Gastrocnemius medialis (tissue), 4 donors: Measurements from ENCODE around the gene CMIP. TPM values are rescaled to one million over a fixed set of nuclear protein-coding genes. Genes with fewer than 3 reads are reported as not detected.

Experiments used
- ATAC-seq, 2 donors: fragments of 150-250 bp; one replicate each; pipeline ENCODE4 v1.9.1; 2016
- DNase-seq, 2 donors: peaks; one replicate each; pipeline ENCODE4 v3.0.0-alpha.2; 2019
- H3K27ac ChIP-seq, 4 donors: fragments of 200-600 bp; sonication (generic); 1 replicate in 1 of 4; 2 replicates in 3 of 4; pipeline ENCODE4 v1.5.1; 2016 to 2018; ENCODE audit warnings: mild to moderate bottlenecking in 2 of 4, moderate library complexity in 1 of 4
- H3K27me3 ChIP-seq, 3 donors: fragments of 200-600 bp; sonication (generic) in 2 of 3; 1 replicate in 1 of 3; 2 replicates in 2 of 3; pipeline versions ENCODE4 v1.5.1 to v1.6.0; 2016 to 2019; ENCODE audit warnings: mild to moderate bottlenecking in 1 of 3, moderate library complexity in 1 of 3
- H3K36me3 ChIP-seq, 2 donors: fragments of 200-600 bp; sonication (generic) in 1 of 2; one replicate each; pipeline ENCODE4 v1.5.1; 2017 to 2018
- H3K4me1 ChIP-seq, 2 donors: fragments of 200-600 bp; sonication (generic) in 1 of 2; one replicate each; pipeline ENCODE4 v1.5.1; 2016 to 2017; ENCODE audit warnings: mild to moderate bottlenecking in 2 of 2
- H3K4me3 ChIP-seq, 4 donors: fragments of 200-600 bp; sonication (generic) in 3 of 4; 1 replicate in 1 of 4; 2 replicates in 3 of 4; pipeline ENCODE4 v1.5.1; 2016 to 2019; ENCODE audit warnings: mild to moderate bottlenecking in 2 of 4
- H3K9me3 ChIP-seq, 3 donors: fragments of 200-600 bp; sonication (generic) in 2 of 3; 1 replicate in 1 of 3; 2 replicates in 2 of 3; pipeline ENCODE4 v1.5.1; 2016 to 2019
- CTCF ChIP-seq, 5 experiments: fragments of 450-650 bp in 3 of 5; fragments of 200-600 bp in 2 of 5; sonication (generic) in 2 of 5; IDR thresholded peaks in 4 of 5; conservative IDR thresholded peaks in 1 of 5; 1 replicate in 4 of 5; 2 replicates in 1 of 5; pipeline ENCODE4 v1.5.1; 2016 to 2019; ENCODE audit warnings: antibody characterized with exemption in 5 of 5, mild to moderate bottlenecking in 3 of 5, moderate library complexity in 3 of 5
- POLR2A ChIP-seq, 2 donors: fragments of 450-650 bp; IDR thresholded peaks; one replicate each; pipeline ENCODE4 v1.6.1; 2017; ENCODE audit warnings: antibody characterized with exemption in 2 of 2, mild to moderate bottlenecking in 2 of 2, moderate library complexity in 2 of 2
- in situ Hi-C, 4 donors: fragments of 200-750 bp; cut with MboI; loops; one replicate each; pipeline versions ENCODE4 v1.15.0 to v1.8.0; 2017; ENCODE audit warnings: low sequenced_read_pairs in 4 of 4
- intact Hi-C: fragments of 100-400 bp; cut with DNase I; formaldehyde crosslinking; loops from one replicate; pipeline ENCODE4 v1.15.1; 2023; ENCODE audit warnings: low total_unique reads
- total RNA-seq, 4 donors: library from RNA; depleted of rRNA; stranded (reverse); fragments of >200 nt; gene quantifications; one replicate each; pipeline versions ENCODE4 v1.1.0 to v1.2.3, GENCODE V29; 2016

CMIP gene
- total RNA-seq, 4 donors from 2014 or later: 0.90 to 5.1 (median 2.7) TPM

- in situ Hi-C loops (no loop called here), intact Hi-C loops (no loop called here)
- no peaks in the 10 kb centered on the region for H3K27me3 ChIP-seq
- H3K4me1 ChIP-seq: peaks cover 0 to 19% of the 10 kb centered on the region in 2 donors
- no peak overlapping the region for H3K27ac ChIP-seq
- TF ChIP-seq POLR2A (IDR thresholded peaks at IDR 0.05) (no peak), CTCF (IDR thresholded peaks at IDR 0.05 in 4 of 5, conservative IDR thresholded peaks at IDR 0.05 in 1 of 5) (no peak)
- H3K9me3 ChIP-seq: no peaks in the 10 kb centered on the region
- H3K4me3 ChIP-seq: no peak overlapping the region
- DNase-seq (peak in 1 of 2 donors; percentile 24), ATAC-seq (peak in 1 of 2 donors; percentile 36)
- no peaks in the 10 kb centered on the region for H3K36me3 ChIP-seq
These were observed 164.1 kb downstream of the CMIP start for GRCh38 chr16:81608523-81609209.

- Histone ChIP-seq H3K4me3 (no peak overlapping the region), H3K27me3 (no peaks in the 10 kb centered on the region), H3K4me1 (peaks cover 0 to 19% of the 10 kb centered on the region in 2 donors), H3K9me3 (no peaks in the 10 kb centered on the region), H3K36me3 (no peaks in the 10 kb centered on the region), H3K27ac (no peak overlapping the region)
- intact Hi-C loops (no loop called here), in situ Hi-C loops (no loop called here)
- no peak for ATAC-seq
- no peak for TF ChIP-seq POLR2A (IDR thresholded peaks at IDR 0.05)
- no peak for TF ChIP-seq CTCF (IDR thresholded peaks at IDR 0.05 in 4 of 5, conservative IDR thresholded peaks at IDR 0.05 in 1 of 5)
- no peak for DNase-seq
These were observed 164.8 kb downstream of the CMIP start for GRCh38 chr16:81609323-81609892.

- no peak for TF ChIP-seq POLR2A (IDR thresholded peaks at IDR 0.05)
- no peak for TF ChIP-seq CTCF (IDR thresholded peaks at IDR 0.05 in 4 of 5, conservative IDR thresholded peaks at IDR 0.05 in 1 of 5)
- DNase-seq (peak in 1 of 2 donors; percentile 44), ATAC-seq (no peak)
- no peaks in the 10 kb centered on the region for H3K36me3 ChIP-seq
- no peak overlapping the region for H3K4me3 ChIP-seq
- H3K4me1 ChIP-seq: peaks cover 0 to 19% of the 10 kb centered on the region in 2 donors
- in situ Hi-C loops: no loop called here
- H3K9me3 ChIP-seq: no peaks in the 10 kb centered on the region
- intact Hi-C loops: no loop called here
- peak overlapping the region in 2 of 4 donors; percentile 15 to 27 for H3K27ac ChIP-seq
- no peaks in the 10 kb centered on the region for H3K27me3 ChIP-seq
These were observed 165.7 kb downstream of the CMIP start for GRCh38 chr16:81610144-81610842.

GRCh38 chr16:81610936-81611335, 166.3 kb downstream of the CMIP start:
- H3K27me3 ChIP-seq: no peaks in the 10 kb centered on the region
- no peak for DNase-seq
- H3K27ac ChIP-seq: no peak overlapping the region
- no peak overlapping the region for H3K4me3 ChIP-seq
- intact Hi-C loops (no loop called here), in situ Hi-C loops (no loop called here)
- H3K4me1 ChIP-seq: peaks cover 0 to 19% of the 10 kb centered on the region in 2 donors
- no peaks in the 10 kb centered on the region for H3K9me3 ChIP-seq
- TF ChIP-seq CTCF (IDR thresholded peaks at IDR 0.05 in 4 of 5, conservative IDR thresholded peaks at IDR 0.05 in 1 of 5): no peak
- TF ChIP-seq POLR2A (IDR thresholded peaks at IDR 0.05): no peak
- ATAC-seq: no peak
- no peaks in the 10 kb centered on the region for H3K36me3 ChIP-seq
